CD4-positive, alpha-beta T cell treated with Interferon alpha-2 for 1 hour (primary cell): ENCODE results near the gene ABCB8.

ENCODE experiments used
- DNase-seq, 2 donors: peaks; one replicate each; pipeline ENCODE4 v3.0.0-alpha.2; 2020 to 2022

ABCB8 gene

DNA sequence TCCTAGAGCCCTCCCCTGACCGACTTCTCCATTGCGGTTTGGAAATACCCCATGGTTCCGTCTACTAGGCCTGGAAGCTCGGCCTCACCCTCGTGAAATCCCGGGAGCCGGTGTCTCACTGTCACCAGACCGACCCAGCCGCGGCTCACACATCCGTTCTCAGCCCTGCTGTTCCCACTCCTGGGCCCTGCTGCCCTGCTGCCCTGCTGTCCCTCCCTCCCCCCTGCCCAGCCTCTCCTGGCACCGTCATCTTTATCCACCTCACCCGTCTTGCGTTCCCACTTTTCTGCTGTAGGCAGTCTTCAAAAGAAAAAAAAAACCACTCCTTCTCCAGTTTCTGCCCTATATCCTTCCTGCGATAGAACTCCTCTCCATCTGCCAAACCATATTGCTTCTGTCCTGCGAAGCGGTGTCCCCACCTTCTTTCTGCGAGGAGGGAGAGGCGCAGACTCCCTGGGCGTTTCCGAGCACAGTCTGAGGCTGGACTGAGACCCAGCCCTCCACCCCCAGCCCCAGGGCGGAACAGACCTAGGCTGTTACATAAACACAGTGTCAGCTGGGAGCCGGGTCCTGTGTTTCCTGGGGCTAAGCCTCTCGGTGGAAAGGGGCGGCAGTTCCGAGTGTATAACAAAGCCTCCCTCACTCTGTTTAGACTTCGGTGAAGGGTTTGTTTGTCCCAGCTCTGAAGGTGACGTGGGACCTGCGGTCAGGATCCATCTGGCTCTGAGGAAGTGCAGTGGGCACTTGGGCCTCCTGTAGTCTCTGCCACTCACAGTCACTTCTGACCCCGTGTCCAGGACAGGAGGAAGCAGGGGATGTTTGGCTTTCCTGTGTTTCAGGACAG is 60.8 kb downstream of the ABCB8 start:
- DNase-seq: peak; percentile 24 to 74

DNA sequence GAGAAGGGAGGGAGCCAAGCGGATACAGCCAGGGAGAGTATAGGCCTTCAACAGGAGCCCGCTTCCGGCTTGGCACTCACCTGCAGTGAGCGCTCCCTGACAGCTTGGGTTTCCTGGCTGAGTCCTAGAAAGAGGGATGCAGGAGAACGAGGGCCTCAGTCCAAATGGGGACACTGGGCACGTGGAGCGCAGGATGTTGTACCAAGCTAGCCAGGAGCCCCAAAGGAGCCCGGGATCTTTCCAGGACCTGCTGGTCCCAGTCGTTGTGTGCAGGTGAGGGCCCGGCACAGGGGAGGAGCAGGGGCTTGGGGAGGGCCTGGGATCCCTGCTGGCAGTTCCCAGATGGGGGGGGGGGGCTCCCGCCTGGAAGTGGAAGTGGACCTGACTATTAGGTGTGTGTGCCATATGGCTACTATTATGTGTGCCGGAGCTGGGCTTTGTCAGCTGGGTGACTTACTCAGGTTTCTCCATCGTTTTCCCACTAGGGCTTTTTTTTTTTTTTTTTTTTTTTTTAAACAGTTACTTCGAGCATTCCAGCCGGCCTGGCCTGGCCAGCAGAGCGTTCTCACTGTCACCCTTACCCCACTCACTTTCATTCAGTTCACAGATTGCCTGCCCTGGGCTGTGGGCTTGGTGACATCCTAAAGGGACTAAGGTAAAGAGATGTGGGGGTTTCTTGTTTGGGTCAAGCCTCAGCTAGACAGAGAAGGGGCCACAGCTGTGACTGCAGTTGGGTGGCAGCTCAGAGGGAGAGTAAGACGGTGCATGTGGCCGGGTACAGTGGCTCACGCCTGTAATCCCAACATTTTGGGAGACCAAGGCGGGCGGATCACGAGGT is 61.9 kb downstream of the ABCB8 start:
- DNase-seq: no peak

DNA sequence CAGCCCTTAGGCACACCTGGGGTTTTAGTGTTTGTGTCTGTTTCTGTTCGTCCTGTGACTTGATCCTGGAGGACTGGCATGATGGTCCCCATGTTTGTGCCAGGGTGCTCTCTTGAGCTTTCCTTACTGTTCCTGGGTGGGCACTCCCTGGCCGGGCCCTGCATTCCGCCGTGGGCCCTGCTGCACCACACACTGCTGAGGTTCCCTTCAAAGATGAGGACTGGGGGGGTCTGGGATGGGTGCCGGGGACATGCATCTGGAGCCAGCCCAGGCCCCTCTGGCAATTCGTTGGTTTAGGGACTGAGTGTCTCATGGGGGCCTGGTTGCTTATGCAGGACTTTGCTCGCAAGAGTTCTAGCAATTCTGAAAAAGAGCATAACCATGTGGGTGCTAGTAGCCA is 62.8 kb downstream of the ABCB8 start:
- no peak for DNase-seq

DNA sequence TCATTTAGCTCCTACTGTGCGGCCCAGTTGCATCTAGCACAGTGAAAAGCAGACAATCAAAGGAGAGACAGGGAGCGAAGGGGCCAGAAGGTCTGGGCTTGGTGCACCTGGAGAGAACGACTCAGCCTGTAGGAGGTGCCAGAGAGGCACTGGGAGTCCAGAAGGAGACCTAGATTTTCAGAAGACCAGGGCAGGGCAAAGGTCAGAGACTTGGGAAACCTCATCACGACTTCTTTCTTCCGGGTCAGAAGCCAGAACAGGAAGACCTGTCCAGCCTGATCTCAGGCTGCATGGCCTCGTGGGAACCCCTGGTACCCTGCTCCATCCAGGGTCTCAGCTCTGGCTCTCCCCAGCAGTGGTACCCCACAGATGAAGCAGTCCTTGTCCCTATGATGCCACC is 63.2 kb downstream of the ABCB8 start:
- no peak for DNase-seq

DNA sequence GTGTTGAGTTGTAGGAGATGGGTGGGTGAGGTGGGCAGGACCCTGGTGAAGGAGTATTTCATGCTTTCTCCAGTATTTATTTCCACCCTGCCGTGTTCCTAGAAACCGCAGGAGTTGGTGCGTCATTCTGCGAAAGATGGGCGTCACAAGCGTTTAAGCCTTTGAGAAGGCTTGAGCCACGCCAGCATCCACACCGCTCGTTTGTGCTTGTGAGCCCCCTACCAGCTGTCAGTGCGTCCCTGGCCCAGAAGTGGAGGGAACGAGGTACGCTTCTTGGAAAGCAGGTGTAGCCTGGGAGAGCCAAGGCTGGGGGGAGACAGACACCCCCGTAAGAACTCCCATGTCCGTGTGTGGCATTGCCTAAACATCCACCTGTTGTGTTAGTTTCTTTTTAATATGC is 63.7 kb downstream of the ABCB8 start:
- DNase-seq: no peak

DNA sequence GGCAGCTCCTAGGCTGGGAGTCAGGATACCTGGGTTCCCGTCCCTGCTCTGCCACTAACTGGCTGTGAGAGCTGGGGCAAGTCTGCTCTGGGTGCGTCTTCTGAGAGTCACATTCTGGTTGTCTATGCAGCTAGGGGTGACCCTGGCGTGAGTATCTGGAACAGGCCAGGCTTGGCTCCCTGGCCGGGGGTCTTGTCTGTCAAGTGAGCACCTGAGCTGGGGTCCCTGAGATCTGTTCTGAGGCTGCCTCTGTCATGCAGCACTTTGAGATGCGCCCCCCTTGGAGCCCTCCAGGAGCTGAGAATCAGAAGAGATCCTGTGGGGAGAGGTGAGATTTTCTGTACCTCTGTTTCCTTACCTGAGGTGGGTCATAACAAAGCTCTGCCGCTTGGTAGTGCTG is 65.5 kb downstream of the ABCB8 start:
- DNase-seq: no peak

DNA sequence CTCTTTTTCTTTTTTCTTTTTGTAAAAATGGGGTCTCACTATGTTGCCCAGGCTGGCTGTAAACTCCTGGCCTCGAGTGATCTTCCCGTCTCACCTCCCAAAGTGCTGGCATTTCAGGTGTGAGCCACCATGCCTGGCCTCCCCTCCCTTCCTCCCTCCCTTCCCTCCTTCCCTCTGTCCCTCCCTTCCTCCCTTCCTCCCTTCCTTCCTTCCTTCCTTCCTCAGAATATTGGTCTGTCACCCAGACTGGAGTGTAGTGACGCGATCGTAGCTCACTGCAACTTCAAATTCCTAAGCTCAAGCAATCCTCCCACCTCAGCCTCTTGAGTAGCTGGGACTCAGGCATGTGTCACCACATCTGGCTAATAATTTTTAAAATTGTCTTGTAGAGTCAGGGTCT is 66.4 kb downstream of the ABCB8 start:
- no peak for DNase-seq

DNA sequence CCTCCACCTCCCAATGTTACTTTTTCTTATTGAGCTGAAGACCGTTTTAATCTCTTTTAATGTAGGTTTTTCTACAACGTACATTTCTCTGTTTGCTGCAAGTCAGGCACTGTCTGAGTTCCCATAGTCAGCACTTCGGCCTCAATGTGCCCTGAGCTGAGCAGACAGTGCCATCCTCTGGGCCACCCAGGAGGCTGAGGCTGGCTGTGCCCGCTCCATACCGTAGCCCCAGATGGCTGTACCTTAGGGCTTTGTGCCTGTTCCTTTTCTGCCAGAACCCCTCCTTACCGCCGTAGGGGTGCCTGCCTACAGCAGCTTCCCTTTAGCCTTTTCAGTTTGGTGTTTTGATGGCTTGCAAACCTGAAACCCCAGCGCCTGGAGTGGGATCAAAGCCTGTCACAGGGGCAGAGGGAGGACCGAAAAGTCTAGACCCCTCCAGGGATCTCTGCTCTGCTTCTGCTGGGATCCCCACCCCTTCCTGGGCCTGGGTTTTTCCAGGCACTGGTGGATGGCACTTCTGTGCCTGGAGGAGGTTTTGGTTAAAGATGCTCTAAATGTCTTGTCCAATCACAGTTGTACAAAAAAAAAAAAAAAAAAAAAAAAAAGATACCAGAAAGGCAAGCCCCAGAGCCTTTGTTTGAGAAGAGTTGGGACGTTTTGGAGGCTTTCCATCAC is 67.0 kb downstream of the ABCB8 start:
- no peak for DNase-seq

DNA sequence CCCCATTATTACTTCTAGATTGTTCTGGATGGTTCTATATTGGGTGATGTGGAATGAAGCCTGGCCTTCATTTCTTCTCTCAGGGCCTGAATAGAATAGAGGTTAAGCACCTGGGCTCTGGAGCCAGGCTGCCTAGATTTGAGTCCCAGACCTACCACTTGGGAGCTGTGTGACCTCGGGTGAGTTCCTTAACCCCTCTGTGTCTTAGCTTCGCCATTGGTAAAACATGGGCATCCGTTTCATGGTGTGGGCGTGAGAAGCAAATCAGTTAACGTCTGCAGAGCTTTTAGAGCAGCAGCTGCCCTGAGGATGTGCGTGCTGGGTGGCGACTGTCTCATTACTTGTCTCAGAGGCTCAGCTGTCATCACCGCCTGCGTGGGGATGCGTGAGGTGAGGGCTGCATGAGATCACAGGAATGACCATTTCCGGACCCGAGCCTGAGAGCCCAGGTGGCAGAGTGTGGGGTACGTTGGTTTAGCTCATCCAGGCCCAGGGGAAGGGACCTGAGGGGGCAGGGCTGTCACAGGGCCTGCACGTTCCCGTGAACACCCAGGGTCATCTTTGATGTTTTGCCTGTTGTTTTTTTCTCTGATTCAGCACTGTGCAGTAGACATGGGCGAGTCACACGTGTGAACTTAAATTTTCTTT is 67.7 kb downstream of the ABCB8 start:
- DNase-seq: no peak
